Occipital lobe (tissue), 2 donors: ENCODE results near the gene RSAD1. TPM values are rescaled to one million over a fixed set of nuclear protein-coding genes. Genes with fewer than 3 reads are reported as not detected.

Experiments
- DNase-seq: peaks from one replicate; lab custom pipeline; 2025; lab: John Stamatoyannopoulos, UW
- total RNA-seq: library from RNA; depleted of rRNA; stranded (reverse); fragments of >200 nt; gene quantifications from one replicate; pipeline ENCODE4 v1.2.3, GENCODE V29; 2014

Gene RSAD1
- total RNA-seq = 24.2 TPM

- peak; percentile 79 for DNase-seq
Measured at GRCh38 chr17:50478391-50479381, at the start of gene RSAD1. RSAD1 (plus strand) TSS chr17:50478860; CDS start chr17:50478885, 25 bp downstream.

- no peak for DNase-seq
Measured at GRCh38 chr17:50429793-50430192, 48.9 kb upstream of the RSAD1 start.

DNA sequence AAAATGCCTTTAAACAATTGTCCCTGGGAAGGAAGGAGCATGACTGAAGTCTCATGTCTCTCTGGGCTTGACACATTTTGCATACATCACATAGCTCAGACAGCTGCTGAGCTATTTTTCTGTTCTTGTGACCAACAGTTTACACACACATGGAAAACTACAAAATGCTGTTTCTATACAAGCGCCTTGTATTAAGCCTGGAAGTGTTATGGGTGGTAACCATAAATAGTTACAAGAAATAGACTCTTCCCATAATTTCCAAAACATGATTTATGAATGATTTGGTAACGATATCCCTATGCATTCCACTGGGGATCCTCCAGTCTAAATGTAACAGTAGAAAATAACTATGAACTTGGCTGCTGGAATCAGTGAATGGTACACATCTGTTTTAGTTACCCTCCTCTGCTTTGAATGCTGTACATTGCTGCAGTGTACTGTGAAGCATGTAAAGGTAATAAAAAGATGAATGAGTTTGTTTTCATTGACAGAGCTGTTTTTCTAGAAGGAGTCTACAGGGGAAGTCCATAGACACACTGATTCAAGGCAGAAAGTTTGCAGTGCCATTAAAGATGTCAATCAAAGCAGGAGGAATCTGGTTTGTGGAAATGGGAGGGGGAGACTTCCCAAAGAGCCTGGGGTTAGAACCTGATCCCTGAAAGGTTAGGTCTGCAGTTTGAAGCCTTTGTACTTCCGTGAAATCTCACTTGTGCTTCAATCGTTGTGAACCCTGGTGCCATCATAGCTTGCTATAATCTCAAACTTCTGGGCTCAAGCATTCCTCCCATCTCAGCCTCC lies 47.6 kb upstream of the RSAD1 start:
- DNase-seq = no peak

GRCh38 chr17:50432125-50432762 lies 46.4 kb upstream of the RSAD1 start:
- no peak for DNase-seq

GRCh38 chr17:50437409-50437808 lies 41.3 kb upstream of the RSAD1 start:
- DNase-seq = no peak

DNA sequence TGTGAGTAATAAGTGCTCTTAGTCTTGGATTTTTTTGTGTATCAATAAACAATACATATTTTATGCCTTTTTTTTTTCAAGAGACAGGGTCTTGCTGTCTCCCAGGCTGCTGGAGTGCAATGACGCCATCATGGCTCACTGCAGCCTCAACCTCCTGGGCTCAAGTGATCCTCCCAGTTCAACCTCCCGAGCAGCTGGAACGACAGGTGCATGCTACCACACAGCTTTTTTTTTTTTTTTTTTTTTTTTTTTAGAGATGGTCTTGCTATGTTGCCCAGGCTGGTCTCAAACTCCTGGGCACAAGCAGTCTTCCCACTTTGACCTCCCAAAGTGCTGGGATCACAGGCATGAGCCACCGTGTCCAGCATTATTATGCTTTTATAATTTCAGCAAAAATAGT lies 39.7 kb upstream of the RSAD1 start:
- no peak for DNase-seq

GRCh38 chr17:50440172-50440837 lies 38.4 kb upstream of the RSAD1 start:
- no peak for DNase-seq

GRCh38 chr17:50440838-50441829 lies 37.5 kb upstream of the RSAD1 start:
- DNase-seq = no peak

DNA sequence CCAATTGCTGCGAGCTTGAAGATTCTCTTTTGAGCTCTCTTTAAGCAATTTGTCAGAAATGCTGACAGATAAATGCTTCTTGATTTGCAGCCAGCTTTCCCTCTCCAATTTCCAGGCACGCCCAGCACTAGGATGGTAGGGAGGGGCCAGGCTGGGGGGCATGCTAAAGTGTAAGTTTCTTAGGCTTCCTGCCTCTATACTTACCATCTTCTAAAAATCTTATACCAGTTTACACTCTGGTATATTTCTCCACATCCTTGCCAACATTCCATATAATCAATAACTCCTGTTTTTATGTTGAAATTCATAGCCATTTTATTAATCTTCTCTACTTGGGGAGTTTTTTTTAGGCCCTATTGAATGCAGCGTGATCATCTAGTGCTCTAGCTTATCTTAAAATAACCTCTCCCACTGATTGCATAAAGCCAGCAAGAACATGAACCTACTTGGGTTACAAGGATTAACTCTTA lies 35.1 kb upstream of the RSAD1 start:
- DNase-seq = no peak

DNA sequence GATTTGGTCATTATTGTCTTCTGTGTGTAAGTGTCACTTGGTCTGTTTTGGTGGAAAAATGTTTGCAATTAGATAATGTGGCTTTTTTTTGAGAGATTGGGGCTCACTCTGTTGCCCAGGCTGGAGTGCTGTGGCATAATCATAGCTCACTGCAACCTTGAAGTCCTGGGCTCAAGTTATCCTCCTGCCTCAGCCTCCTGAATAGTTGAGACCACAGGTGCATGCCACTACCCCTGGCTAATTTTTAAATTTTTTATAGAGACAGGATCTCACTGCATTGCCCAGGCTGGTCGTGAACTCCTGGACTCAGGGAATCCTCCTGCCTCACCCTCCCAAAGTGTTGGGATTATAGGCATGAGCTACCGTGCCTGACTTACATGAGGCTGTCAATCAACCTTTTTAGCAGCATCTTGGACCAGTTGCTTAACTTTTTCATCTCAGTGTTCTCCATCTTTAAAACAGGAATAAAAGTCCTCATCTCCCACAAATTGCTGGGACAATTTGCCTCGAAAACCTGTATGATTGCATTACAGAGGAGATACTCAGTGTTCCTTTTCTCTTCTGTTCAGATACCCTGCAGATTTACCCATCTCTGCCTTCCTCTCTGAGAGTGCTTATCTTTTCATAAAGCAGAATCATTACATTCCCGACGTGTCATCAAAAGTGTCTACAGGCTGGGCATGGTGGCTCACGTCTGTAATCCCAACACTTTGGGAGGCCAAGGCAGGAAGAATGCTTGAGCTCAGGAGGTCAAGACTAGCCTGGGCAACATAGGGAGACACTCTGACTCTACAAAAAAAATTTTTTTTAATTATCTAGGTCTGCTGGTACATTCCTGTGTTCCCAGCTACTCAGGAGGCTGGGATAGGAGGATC lies 33.6 kb upstream of the RSAD1 start:
- DNase-seq = no peak

DNA sequence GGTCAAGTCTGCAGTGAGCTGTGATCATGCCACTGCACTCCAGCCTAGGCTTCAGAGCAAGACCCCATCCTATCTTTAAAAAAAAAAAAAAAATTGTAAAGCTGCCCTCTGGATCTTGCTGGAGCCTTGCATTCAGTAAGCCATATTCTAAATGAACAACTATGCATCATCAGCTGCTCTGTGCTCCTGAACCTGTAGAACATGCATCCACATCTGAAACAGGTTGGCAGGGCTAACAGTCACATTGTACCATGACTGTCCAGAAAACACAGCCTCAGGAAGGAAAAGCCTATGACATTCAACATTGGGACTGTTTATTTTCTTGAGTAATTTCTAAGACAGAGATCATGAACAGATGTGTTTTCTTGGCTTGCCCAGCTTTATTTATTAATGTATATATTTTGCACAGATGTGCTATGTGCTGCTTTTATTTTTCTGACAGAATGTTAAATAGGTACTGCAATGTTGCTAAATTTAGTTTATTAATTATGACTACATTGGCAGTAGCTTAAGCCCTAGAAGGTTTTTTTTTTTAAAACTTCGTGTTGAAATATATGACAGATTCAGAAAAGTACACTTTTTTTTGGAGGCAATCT lies 32.8 kb upstream of the RSAD1 start:
- DNase-seq = no peak

DNA sequence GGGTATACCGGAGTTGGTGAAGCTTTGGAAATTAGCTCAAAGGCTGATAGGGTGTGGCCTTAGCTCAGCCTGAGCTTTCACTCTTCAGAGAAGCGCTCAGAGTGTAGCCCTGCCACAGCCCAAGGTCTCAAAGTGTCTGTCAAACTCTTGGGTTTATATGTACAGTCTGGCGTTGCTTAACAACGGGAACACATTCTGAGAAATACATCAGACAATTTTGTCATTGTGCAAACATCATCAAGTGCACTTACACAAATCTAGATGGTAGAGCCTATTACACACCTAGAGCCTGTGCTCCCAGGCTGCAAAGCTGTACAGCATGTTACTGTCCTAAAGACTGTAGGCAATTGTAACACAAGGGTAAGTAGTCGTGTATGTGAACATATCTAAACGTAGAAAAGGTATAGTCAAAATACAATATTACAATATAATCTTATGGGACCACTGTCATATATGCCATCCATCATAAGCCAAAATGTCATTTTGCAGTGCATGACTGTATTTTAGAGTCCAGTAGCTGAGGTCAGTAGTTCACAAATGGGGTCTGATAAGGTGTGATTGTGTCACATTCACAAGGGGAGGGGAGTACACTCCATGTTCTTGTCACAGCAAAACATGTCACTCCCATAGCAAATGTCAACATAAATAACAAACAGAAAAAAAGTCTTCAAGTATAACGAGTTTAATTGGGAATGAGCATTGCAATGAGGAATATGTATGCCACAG lies 30.6 kb upstream of the RSAD1 start:
- no peak for DNase-seq

- no peak for DNase-seq
Measured at GRCh38 chr17:50448643-50449042, 30.0 kb upstream of the RSAD1 start.

- no peak for DNase-seq
Measured at GRCh38 chr17:50451943-50452629, 26.6 kb upstream of the RSAD1 start.

GRCh38 chr17:50452630-50453300 lies 25.9 kb upstream of the RSAD1 start:
- no peak for DNase-seq

DNA sequence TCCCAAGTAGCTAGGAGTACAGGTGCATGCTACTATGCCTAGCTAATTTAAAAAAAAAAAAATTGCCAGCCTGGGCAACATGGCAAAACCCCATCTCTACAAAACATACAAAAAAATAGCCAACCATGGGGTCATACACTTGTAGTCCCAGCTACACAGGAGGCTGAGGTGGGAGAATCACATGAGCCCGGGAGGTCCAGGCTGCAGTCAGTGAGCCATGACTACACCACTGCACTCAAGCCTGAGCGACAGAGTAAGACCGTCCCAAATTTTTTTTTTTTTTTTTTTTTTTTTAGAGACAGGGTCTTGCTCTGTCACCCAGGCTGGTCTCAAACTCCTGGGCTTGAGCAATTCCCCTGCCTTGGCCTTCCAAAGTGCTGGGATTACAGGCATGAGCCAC lies 24.8 kb upstream of the RSAD1 start:
- no peak for DNase-seq

DNA sequence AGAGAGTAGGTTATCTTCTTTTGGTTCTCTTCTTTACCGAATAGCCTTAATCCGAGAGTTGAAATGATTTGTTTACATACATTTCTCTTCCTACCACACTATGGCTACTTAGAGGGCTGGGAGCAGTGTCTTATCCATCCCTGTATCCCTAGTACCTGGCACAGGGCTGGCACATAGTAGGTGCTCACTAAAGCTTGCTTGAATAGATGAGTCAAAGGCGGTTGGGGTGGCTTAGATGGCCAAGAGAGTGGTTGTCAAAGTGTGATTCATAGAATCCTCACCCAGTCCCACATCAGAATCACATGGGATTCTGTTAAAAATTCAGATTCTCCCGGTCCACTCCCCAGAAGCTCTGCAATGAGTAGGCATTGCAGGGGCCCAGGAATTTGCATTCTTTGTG lies 21.0 kb upstream of the RSAD1 start:
- DNase-seq = no peak
